CD14-positive monocyte (primary cell): ENCODE measurements around the gene ANAPC16. TPM values are rescaled to one million over a fixed set of nuclear protein-coding genes. Genes with fewer than 3 reads are reported as not detected.
A peak's percentile ranks its signal among the peaks of the same experiment; 100 is the strongest.

ENCODE experiments used
- DNase-seq, 3 donors: peaks; one replicate each; pipeline ENCODE4 v3.0.0-alpha.2; 2011 to 2022
- H2AFZ ChIP-seq: 2 replicates; pipeline ENCODE4 v1.6.0; 2012; ENCODE audit warnings: mild to moderate bottlenecking, low read depth, low read length, inconsistent platforms; ENCODE audit not compliant: insufficient read depth, poor library complexity, severe bottlenecking
- H3K27ac ChIP-seq, 2 donors: 1 replicate in 1 of 2; 2 replicates in 1 of 2; pipeline ENCODE4 v1.5.1; 2012 to 2013; ENCODE audit warnings: low read length in 2 of 2, control low read depth in 1 of 2, inconsistent platforms in 1 of 2, low read depth in 1 of 2, mild to moderate bottlenecking in 1 of 2
- H3K27me3 ChIP-seq, 2 donors: one replicate each; pipeline versions ENCODE4 v1.6.0 to v1.6.1; 2011 to 2013; ENCODE audit warnings: low read length in 2 of 2; ENCODE audit not compliant: control insufficient read depth in 2 of 2, insufficient read depth in 2 of 2
- H3K36me3 ChIP-seq, 2 donors: replicated peaks in 1 of 2; 1 replicate in 1 of 2; 2 replicates in 1 of 2; pipeline versions ENCODE4 v1.5.1 to v1.6.1; 2012 to 2013; ENCODE audit warnings: low read length in 2 of 2, control low read depth in 1 of 2, inconsistent platforms in 1 of 2, mild to moderate bottlenecking in 1 of 2; ENCODE audit not compliant: insufficient read depth in 2 of 2, control insufficient read depth in 1 of 2
- H3K4me1 ChIP-seq, 2 donors: 1 replicate in 1 of 2; 2 replicates in 1 of 2; pipeline versions ENCODE4 v1.5.1 to v1.6.1; 2012 to 2013; ENCODE audit warnings: low read length in 2 of 2, control low read depth in 1 of 2, inconsistent platforms in 1 of 2, mild to moderate bottlenecking in 1 of 2, moderate library complexity in 1 of 2; ENCODE audit not compliant: insufficient read depth in 2 of 2, control insufficient read depth in 1 of 2
- H3K4me2 ChIP-seq: replicated peaks from 2 replicates; pipeline ENCODE3; 2012; ENCODE audit warnings: low read length, moderate library complexity, mild to moderate bottlenecking; ENCODE audit not compliant: poor library complexity, severe bottlenecking; ENCODE audit errors: extremely low read depth
- H3K4me3 ChIP-seq, 3 experiments: fragments of 200-600 bp in 1 of 3; sonication (generic) in 1 of 3; replicated peaks in 1 of 3; 1 replicate in 2 of 3; 2 replicates in 1 of 3; pipeline ENCODE4 v1.5.1; 2011 to 2013; ENCODE audit warnings: low read length in 3 of 3, mild to moderate bottlenecking in 3 of 3, control low read depth in 2 of 3, low read depth in 2 of 3, inconsistent platforms in 1 of 3, moderate library complexity in 1 of 3
- H3K79me2 ChIP-seq: 2 replicates; pipeline ENCODE4 v1.6.0; 2012; ENCODE audit warnings: mild to moderate bottlenecking, control low read depth, inconsistent platforms, low read length, moderate library complexity; ENCODE audit not compliant: insufficient read depth
- H3K9ac ChIP-seq: 2 replicates; pipeline ENCODE4 v1.6.0; 2017; ENCODE audit warnings: low read length, mild to moderate bottlenecking; ENCODE audit not compliant: insufficient read depth, poor library complexity, severe bottlenecking
- H3K9me3 ChIP-seq, 2 donors: replicated peaks in 1 of 2; 1 replicate in 1 of 2; 2 replicates in 1 of 2; pipeline versions ENCODE4 v1.5.1 to v1.6.1; 2012 to 2013; ENCODE audit warnings: low read length in 2 of 2, control low read depth in 1 of 2; ENCODE audit not compliant: control insufficient read depth in 1 of 2, insufficient read depth in 1 of 2
- H4K20me1 ChIP-seq: 2 replicates; pipeline ENCODE4 v1.6.0; 2012; ENCODE audit warnings: mild to moderate bottlenecking, low read length, control low read depth, moderate library complexity; ENCODE audit not compliant: insufficient read depth
- H3K27ac Mint-ChIP-seq, 7 donors: one replicate each; pipeline ENCODE4 v1.8.0; 2020; ENCODE audit warnings: mild to moderate bottlenecking in 7 of 7, mixed read lengths in 7 of 7, moderate library complexity in 6 of 7, inconsistent platforms in 2 of 7
- H3K27me3 Mint-ChIP-seq, 3 donors: one replicate each; pipeline ENCODE4 v1.8.0; 2021 to 2022; ENCODE audit warnings: low read depth in 3 of 3, mild to moderate bottlenecking in 3 of 3, mixed read lengths in 3 of 3, moderate library complexity in 3 of 3, inconsistent platforms in 1 of 3
- H3K36me3 Mint-ChIP-seq, 2 donors: one replicate each; pipeline ENCODE4 v1.8.0; 2020; ENCODE audit warnings: mixed read lengths in 2 of 2, inconsistent platforms in 1 of 2, mild to moderate bottlenecking in 1 of 2
- H3K4me1 Mint-ChIP-seq: one replicate; pipeline ENCODE4 v1.8.0; 2020; ENCODE audit warnings: mild to moderate bottlenecking, mixed read lengths
- H3K4me3 Mint-ChIP-seq, 2 donors: one replicate each; pipeline ENCODE4 v1.8.0; 2020; ENCODE audit warnings: mild to moderate bottlenecking in 2 of 2, mixed read lengths in 2 of 2, moderate library complexity in 1 of 2
- H3K9me3 Mint-ChIP-seq, 7 donors: one replicate each; pipeline ENCODE4 v1.8.0; 2020 to 2022; ENCODE audit warnings: mixed read lengths in 7 of 7, mild to moderate bottlenecking in 6 of 7, moderate library complexity in 6 of 7, inconsistent platforms in 2 of 7
- CTCF ChIP-seq: fragments of 200-600 bp; IDR thresholded peaks from one replicate; pipeline ENCODE4 v1.8.0; 2022; ENCODE audit warnings: antibody characterized with exemption, mild to moderate bottlenecking
- WGBS: methylation state at CpG from one replicate; pipeline ENCODE4 v1.1.5; 2013; ENCODE audit warnings: missing lambda C conversion rate; ENCODE audit not compliant: insufficient coverage; 5-methylcytosine and 5-hydroxymethylcytosine counted together
- intact Hi-C, 2 donors: fragments of 100-400 bp; cut with micrococcal nuclease; formaldehyde crosslinking; loops; one replicate each; pipeline versions ENCODE4 v1.15.0 to v1.15.1; 2023
- polyA plus RNA-seq, 3 donors: library from polyadenylated mRNA; depleted of rRNA in 1 of 3; unstranded in 2 of 3; stranded (reverse) in 1 of 3; fragments of 300-500 nt in 2 of 3; fragments of >200 nt in 1 of 3; fragmentation: Illumina TruSeq in 2 of 3; gene quantifications; 1 replicate in 2 of 3; 2 replicates in 1 of 3; pipeline ENCODE4 v1.2.3, GENCODE V29; 2012 to 2021

Gene ANAPC16
- polyA plus RNA-seq, 3 donors = 65.5 to 167 (median 148) TPM

- no peak for TF ChIP-seq CTCF
- Histone ChIP-seq H3K4me3 (peak within 1 kb of the TSS; percentile 62 to 98 (median 67)), H3K27ac (peak within 1 kb of the TSS; percentile 64 to 91), H4K20me1 (peaks cover 20% of the 10 kb centered on the region), H3K79me2 (peaks cover 6% of the 10 kb centered on the region), H3K36me3 (no peaks in the 10 kb centered on the region), H3K27me3 (no peaks in the 10 kb centered on the region), H2AFZ (peak within 1 kb of the TSS; percentile 82), H3K4me1 (peaks cover 23 to 32% of the 10 kb centered on the region in 2 donors), H3K4me2 (peak within 1 kb of the TSS; percentile 100), H3K9me3 (no peaks in the 10 kb centered on the region), H3K9ac (peak within 1 kb of the TSS; percentile 92)
- WGBS = under 1% methylated on average over 66 of the region's 67 CpGs
- peak within 1 kb of the TSS; percentile 98 for H3K4me3 Mint-ChIP-seq
- peak; percentile 97 for DNase-seq
- intact Hi-C loops = loop anchor here (2.0 to 5.0 kb wide), 6 partner anchors 17 to 63 kb away; partner anchors contain the start of genes ANAPC16 (in 1 of the 2) and ASCC1 (in 1 of the 2)
- H3K4me1 Mint-ChIP-seq = peaks cover 33% of the 10 kb centered on the region
- H3K9me3 Mint-ChIP-seq = peaks cover 0 to 2% (median 0%) of the 10 kb centered on the region in 7 donors
- H3K27ac Mint-ChIP-seq = peak within 1 kb of the TSS; percentile 86 to 95 (median 94)
- H3K27me3 Mint-ChIP-seq = peaks cover 2 to 13% (median 13%) of the 10 kb centered on the region in 3 donors
- peaks cover 13 to 23% of the 10 kb centered on the region in 2 donors for H3K36me3 Mint-ChIP-seq
Observed at GRCh38 chr10:72273410-72274212, 57.8 kb downstream of the ANAPC16 start, which contains the start of gene DDIT4. DDIT4 (plus strand) TSS chr10:72273924; CDS start chr10:72274217, 293 bp downstream.

- Histone ChIP-seq H3K4me2 (peak overlapping the region; percentile 100), H4K20me1 (peaks cover 20% of the 10 kb centered on the region), H3K4me3 (peak overlapping the region; percentile 62 to 98 (median 67)), H3K4me1 (peaks cover 23 to 32% of the 10 kb centered on the region in 2 donors), H2AFZ (no peak overlapping the region), H3K36me3 (no peaks in the 10 kb centered on the region), H3K9me3 (no peaks in the 10 kb centered on the region), H3K27me3 (no peaks in the 10 kb centered on the region), H3K27ac (peak overlapping the region; percentile 64 to 91), H3K79me2 (peaks cover 6% of the 10 kb centered on the region), H3K9ac (peak overlapping the region; percentile 92)
- Mint-ChIP-seq H3K4me3 (peak overlapping the region; percentile 98), H3K9me3 (peaks cover 0 to 2% (median 0%) of the 10 kb centered on the region in 7 donors), H3K27ac (peak overlapping the region; percentile 73 to 95 (median 88)), H3K4me1 (peaks cover 33% of the 10 kb centered on the region), H3K27me3 (peaks cover 2 to 13% (median 11%) of the 10 kb centered on the region in 3 donors), H3K36me3 (peaks cover 13 to 23% of the 10 kb centered on the region in 2 donors)
- no peak for TF ChIP-seq CTCF
- DNase-seq = peak in 1 of 3 donors; percentile 14
- 1% methylated on average over 40 of the region's 40 CpGs for WGBS
- intact Hi-C loops = loop anchor here (2.0 to 5.0 kb wide), 5 partner anchors 23 to 63 kb away; partner anchors contain the start of genes ANAPC16 (in 1 of the 2) and ASCC1 (in 1 of the 2)
Observed at GRCh38 chr10:72274213-72274729, 58.5 kb downstream of the ANAPC16 start.
